DND-41 (cell line): ENCODE results near the gene P2RY2.

Experiments
- ATAC-seq: fragments of 200-7000 bp; cut with Tn5 transposase; 3 replicates; pipeline ENCODE4 v1.9.1; 2021; ENCODE audit warnings: low read depth; ENCODE audit not compliant: insufficient read depth
- DNase-seq: peaks from one replicate; pipeline ENCODE4 v3.0.0-alpha.2; 2020
- H2AFZ ChIP-seq: 2 replicates; pipeline ENCODE4 v1.6.0; 2012; ENCODE audit warnings: low read depth, low read length
- H3K27ac ChIP-seq: 2 replicates; pipeline ENCODE4 v1.5.1; 2012; ENCODE audit warnings: low read length, inconsistent platforms
- H3K27me3 ChIP-seq: fragments of 200-600 bp; sonication (generic); 2 replicates; pipeline ENCODE4 v1.6.0; 2012; ENCODE audit warnings: low read length, mild to moderate bottlenecking, inconsistent platforms; ENCODE audit not compliant: insufficient read depth, poor library complexity
- H3K36me3 ChIP-seq: 2 replicates; pipeline ENCODE4 v1.5.1; 2012; ENCODE audit warnings: low read length, inconsistent platforms; ENCODE audit not compliant: insufficient read depth
- H3K4me1 ChIP-seq: 2 replicates; pipeline ENCODE4 v1.5.1; 2012; ENCODE audit warnings: mild to moderate bottlenecking, low read length; ENCODE audit not compliant: insufficient read depth
- H3K4me2 ChIP-seq: 2 replicates; pipeline ENCODE4 v1.6.0; 2012; ENCODE audit warnings: mild to moderate bottlenecking, moderate library complexity, low read length, inconsistent platforms; ENCODE audit not compliant: insufficient read depth
- H3K4me3 ChIP-seq, 2 experiments: fragments of 200-600 bp in 1 of 2; shearing (Covaris generic) in 1 of 2; 2 replicates each; pipeline ENCODE4 v1.5.1; 2012 to 2016; ENCODE audit warnings: inconsistent platforms in 2 of 2, low read length in 2 of 2, mild to moderate bottlenecking in 2 of 2, low read depth in 1 of 2, moderate library complexity in 1 of 2
- H3K79me2 ChIP-seq: 2 replicates; pipeline ENCODE4 v1.6.0; 2012; ENCODE audit warnings: low read length, inconsistent platforms; ENCODE audit not compliant: insufficient read depth
- H3K9ac ChIP-seq: 2 replicates; pipeline ENCODE4 v1.6.0; 2012; ENCODE audit warnings: low read depth, mild to moderate bottlenecking, inconsistent platforms, low read length, moderate library complexity
- H3K9me3 ChIP-seq: 2 replicates; pipeline ENCODE4 v1.5.1; 2012; ENCODE audit warnings: low read length, moderate library complexity, mild to moderate bottlenecking, inconsistent platforms; ENCODE audit not compliant: insufficient read depth, severe bottlenecking
- H4K20me1 ChIP-seq: 2 replicates; pipeline ENCODE4 v1.6.0; 2012; ENCODE audit warnings: low read length; ENCODE audit not compliant: insufficient read depth
- EZH2 ChIP-seq: IDR thresholded peaks from 3 replicates; pipeline ENCODE4 v1.6.1; 2012; ENCODE audit warnings: borderline replicate concordance, low read depth, mild to moderate bottlenecking, moderate library complexity, low read length, inconsistent platforms; ENCODE audit not compliant: severe bottlenecking
- TF ChIP-seq, protein P1 (sequence below): IDR thresholded peaks from 2 replicates; pipeline ENCODE4 v1.5.1; 2012; ENCODE audit warnings: borderline replicate concordance, low read length, moderate library complexity, mild to moderate bottlenecking; ENCODE audit not compliant: poor library complexity, severe bottlenecking; ENCODE audit errors: extremely low read depth

P2RY2 gene

DNA sequence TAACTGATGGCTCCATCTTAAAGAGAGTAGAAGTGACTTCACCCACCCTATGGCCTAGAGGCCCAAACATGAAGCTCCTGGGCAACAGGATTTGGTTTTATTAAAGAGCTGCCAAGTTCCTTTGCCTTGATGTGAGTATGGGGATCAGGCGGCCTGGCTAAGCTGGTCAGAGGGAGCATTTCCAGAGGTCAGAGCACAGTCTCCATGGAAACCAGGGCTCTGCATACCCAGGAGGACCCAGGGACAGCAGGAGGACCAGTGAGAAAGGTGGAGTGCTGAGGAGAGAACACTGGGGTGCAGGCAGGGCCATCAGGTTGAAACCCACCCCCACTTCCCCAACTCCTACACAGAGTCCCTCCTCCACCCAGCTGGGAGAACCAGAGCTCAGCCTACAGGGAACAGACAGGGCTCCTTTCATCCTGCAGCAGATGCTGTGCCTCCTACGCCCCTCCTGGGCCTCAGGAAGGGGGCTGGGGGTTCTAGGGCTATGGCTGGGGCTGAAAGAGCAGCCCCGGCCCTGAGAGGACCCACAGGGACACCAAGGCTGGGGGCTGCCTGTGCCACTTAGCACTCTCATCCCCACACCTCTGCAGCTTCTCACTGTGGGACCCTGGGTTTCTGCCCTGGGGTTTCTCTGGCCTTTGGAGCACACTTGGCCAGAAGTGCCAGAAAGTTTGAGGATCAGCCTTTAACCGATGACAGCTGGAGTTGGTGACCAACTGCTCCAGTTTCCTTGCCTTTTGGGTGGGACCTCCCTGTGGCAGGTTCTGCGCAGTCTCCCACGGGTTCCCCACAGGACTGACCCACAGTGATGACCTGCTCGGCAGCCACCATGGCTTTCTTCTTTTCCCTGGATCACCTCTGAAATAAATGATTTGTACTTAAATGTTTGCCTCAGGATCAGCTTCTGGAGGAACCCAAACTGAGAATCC is 40.3 kb downstream of the P2RY2 start:
- DNase-seq (no peak), ATAC-seq (no peak)
- H2AFZ ChIP-seq, result no peak overlapping the region
- peaks cover 2% of the 10 kb centered on the region for H3K27me3 ChIP-seq
- no peak overlapping the region for H3K4me2 ChIP-seq
- H3K27ac ChIP-seq, result no peak overlapping the region
- H3K4me1 ChIP-seq, result no peaks in the 10 kb centered on the region
- TF ChIP-seq EZH2, result no peak
- TF ChIP-seq, protein P1, sequence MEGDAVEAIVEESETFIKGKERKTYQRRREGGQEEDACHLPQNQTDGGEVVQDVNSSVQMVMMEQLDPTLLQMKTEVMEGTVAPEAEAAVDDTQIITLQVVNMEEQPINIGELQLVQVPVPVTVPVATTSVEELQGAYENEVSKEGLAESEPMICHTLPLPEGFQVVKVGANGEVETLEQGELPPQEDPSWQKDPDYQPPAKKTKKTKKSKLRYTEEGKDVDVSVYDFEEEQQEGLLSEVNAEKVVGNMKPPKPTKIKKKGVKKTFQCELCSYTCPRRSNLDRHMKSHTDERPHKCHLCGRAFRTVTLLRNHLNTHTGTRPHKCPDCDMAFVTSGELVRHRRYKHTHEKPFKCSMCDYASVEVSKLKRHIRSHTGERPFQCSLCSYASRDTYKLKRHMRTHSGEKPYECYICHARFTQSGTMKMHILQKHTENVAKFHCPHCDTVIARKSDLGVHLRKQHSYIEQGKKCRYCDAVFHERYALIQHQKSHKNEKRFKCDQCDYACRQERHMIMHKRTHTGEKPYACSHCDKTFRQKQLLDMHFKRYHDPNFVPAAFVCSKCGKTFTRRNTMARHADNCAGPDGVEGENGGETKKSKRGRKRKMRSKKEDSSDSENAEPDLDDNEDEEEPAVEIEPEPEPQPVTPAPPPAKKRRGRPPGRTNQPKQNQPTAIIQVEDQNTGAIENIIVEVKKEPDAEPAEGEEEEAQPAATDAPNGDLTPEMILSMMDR, result no peak
- no peaks in the 10 kb centered on the region for H3K79me2 ChIP-seq
- H3K36me3 ChIP-seq, result no peaks in the 10 kb centered on the region
- H3K9me3 ChIP-seq, result no peaks in the 10 kb centered on the region
- H4K20me1 ChIP-seq, result no peaks in the 10 kb centered on the region; the same call in 1 of the 2 replicates
- no peak overlapping the region for H3K9ac ChIP-seq
- no peak overlapping the region for H3K4me3 ChIP-seq

DNA sequence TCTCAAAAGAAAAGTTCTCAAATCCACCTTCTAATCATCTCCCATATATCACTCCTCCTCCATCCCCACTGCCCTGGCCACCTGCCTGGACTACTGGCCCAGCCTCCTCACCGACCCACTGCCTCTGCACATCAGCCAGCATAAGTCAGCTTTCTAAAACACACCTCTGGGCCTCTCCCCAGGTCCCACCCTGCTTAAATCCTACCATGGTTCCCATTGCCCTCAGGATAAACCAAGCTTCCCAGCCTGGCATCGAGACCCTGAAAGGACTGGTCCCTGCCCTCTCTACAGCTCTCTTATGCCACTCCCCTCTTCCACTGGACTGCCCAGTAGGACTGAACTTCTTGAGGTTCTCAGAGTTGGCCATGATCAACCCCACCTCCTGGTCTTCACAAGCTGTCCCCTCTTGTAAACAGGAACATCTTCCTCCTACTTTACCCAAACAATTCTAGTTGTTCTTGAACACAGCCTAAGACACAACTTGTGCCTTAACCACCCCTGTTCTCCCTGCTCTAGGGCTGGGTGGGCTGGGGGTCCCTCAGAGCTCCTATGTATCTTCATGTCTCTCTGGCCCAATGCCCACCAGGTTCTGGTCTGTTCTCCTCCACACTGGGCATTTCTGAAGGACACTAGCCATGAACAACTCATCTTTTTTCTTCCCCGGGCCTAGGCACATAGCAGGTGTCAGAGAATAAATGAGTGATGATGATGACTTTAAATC is 41.5 kb downstream of the P2RY2 start:
- ATAC-seq, result no peak

DNA sequence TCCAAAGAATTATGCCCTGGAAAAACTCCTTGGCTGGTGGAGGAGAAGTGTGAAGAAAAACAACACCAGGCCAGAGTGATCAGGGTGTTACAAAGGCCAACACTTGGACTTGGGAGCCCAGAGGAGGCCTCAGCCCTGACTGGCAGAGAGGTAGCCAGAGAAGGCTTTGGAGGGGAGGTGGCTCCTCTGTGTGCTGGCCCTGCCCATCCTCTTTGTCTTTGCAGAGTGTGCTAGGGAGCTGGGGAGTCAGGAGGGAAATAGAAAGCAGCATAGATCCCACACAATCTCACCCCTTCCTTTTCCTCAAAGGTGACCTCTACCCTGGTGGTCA is 42.0 kb downstream of the P2RY2 start:
- no peaks in the 10 kb centered on the region for H3K9me3 ChIP-seq
- TF ChIP-seq, protein P1, result no peak
- TF ChIP-seq EZH2, result no peak
- peaks cover 5% of the 10 kb centered on the region for H3K27me3 ChIP-seq
- H3K4me1 ChIP-seq, result no peaks in the 10 kb centered on the region
- DNase-seq (no peak), ATAC-seq (no peak)
- H3K9ac ChIP-seq, result no peak overlapping the region
- H3K79me2 ChIP-seq, result no peaks in the 10 kb centered on the region
- no peak overlapping the region for H3K4me2 ChIP-seq
- no peaks in the 10 kb centered on the region; the same call in 1 of the 2 replicates for H4K20me1 ChIP-seq
- no peaks in the 10 kb centered on the region for H3K36me3 ChIP-seq
- H3K27ac ChIP-seq, result no peak overlapping the region
- no peak overlapping the region for H3K4me3 ChIP-seq
- H2AFZ ChIP-seq, result no peak overlapping the region

More for the DNA sequence above, 41.5 kb downstream of the P2RY2 start:
- Histone ChIP-seq H3K36me3 (no peaks in the 10 kb centered on the region), H3K4me2 (no peak overlapping the region), H3K27me3 (peaks cover 5% of the 10 kb centered on the region), H3K27ac (no peak overlapping the region), H3K9me3 (no peaks in the 10 kb centered on the region), H2AFZ (no peak overlapping the region), H4K20me1 (no peaks in the 10 kb centered on the region; the same call in 1 of the 2 replicates), H3K9ac (no peak overlapping the region), H3K4me1 (no peaks in the 10 kb centered on the region), H3K4me3 (no peak overlapping the region), H3K79me2 (no peaks in the 10 kb centered on the region)
- DNase-seq, result no peak
- TF ChIP-seq, protein P1, result no peak
- TF ChIP-seq EZH2, result no peak
